WTC11 (cell line): Measurements from ENCODE around the gene LBX2. TPM values are rescaled to one million over a fixed set of nuclear protein-coding genes. Genes with fewer than 3 reads are reported as not detected.

Source experiments
- ATAC-seq: fragments of 200-7000 bp; cut with Tn5 transposase; 2 replicates; pipeline ENCODE4 v1.10.0; 2021; ENCODE audit warnings: mild to moderate bottlenecking, moderate library complexity
- CTCF ChIA-PET: fragments of 300-600 bp; sonication (Branson Sonifier 250); formaldehyde crosslinking; loops from one replicate; lab custom pipeline; 2021; ENCODE audit warnings: antibody characterized with exemption; lab: Charles Lee
- POLR2A ChIA-PET: fragments of 350-600 bp; sonication (Branson Sonifier 250); formaldehyde crosslinking; loops from one replicate; lab custom pipeline; 2021; ENCODE audit warnings: antibody characterized with exemption; lab: Charles Lee
- DNase-seq: peaks from one replicate; pipeline ENCODE4 v3.0.0; 2021; ENCODE audit warnings: low spot score
- H3K27ac Mint-ChIP-seq: 2 replicates; pipeline ENCODE4 v1.8.0; 2021; ENCODE audit warnings: mixed read lengths
- H3K27me3 Mint-ChIP-seq: 2 replicates; pipeline ENCODE4 v1.8.0; 2021; ENCODE audit warnings: low read depth, mild to moderate bottlenecking, moderate library complexity, mixed read lengths
- H3K36me3 Mint-ChIP-seq: 2 replicates; pipeline ENCODE4 v1.8.0; 2021; ENCODE audit warnings: mixed read lengths
- H3K4me1 Mint-ChIP-seq: 2 replicates; pipeline ENCODE4 v1.8.0; 2022; ENCODE audit warnings: mixed read lengths
- H3K4me3 Mint-ChIP-seq: 2 replicates; pipeline ENCODE4 v1.8.0; 2021; ENCODE audit warnings: mild to moderate bottlenecking, moderate library complexity, mixed read lengths
- H3K9me3 Mint-ChIP-seq: 2 replicates; pipeline ENCODE4 v1.8.0; 2021; ENCODE audit warnings: mixed read lengths
- AFF4 ChIP-seq: sonication (generic); formaldehyde crosslinking; IDR thresholded peaks from 2 replicates; pipeline ENCODE4 v1.8.1; 2023; ENCODE audit warnings: mild to moderate bottlenecking, missing genetic modification reagents, borderline replicate concordance
- ATF1 ChIP-seq: sonication (generic); formaldehyde crosslinking; IDR thresholded peaks from 2 replicates; pipeline ENCODE4 v1.8.1; 2023; ENCODE audit warnings: mild to moderate bottlenecking, moderate library complexity, missing genetic modification reagents
- ELF4 ChIP-seq: sonication (generic); formaldehyde crosslinking; IDR thresholded peaks from 2 replicates; pipeline ENCODE4 v1.8.1; 2022; ENCODE audit warnings: low read depth, mild to moderate bottlenecking, moderate library complexity, missing genetic modification reagents
- IRF2 ChIP-seq: sonication (generic); formaldehyde crosslinking; IDR thresholded peaks from 2 replicates; pipeline ENCODE4 v1.8.0; 2022; ENCODE audit warnings: low read depth, missing genetic modification reagents, borderline replicate concordance
- JUN ChIP-seq: sonication (generic); formaldehyde crosslinking; IDR thresholded peaks from 2 replicates; pipeline ENCODE4 v1.8.0; 2023; ENCODE audit warnings: mild to moderate bottlenecking, missing genetic modification reagents
- KAT7 ChIP-seq: sonication (generic); formaldehyde crosslinking; IDR thresholded peaks from 2 replicates; pipeline ENCODE4 v1.8.1; 2023; ENCODE audit warnings: missing genetic modification reagents, mild to moderate bottlenecking, borderline replicate concordance
- NR1H2 ChIP-seq: sonication (generic); formaldehyde crosslinking; IDR thresholded peaks from 2 replicates; pipeline ENCODE4 v1.9.0; 2021; ENCODE audit warnings: mild to moderate bottlenecking, moderate library complexity, missing genetic modification reagents
- NR3C1 ChIP-seq: sonication (generic); formaldehyde crosslinking; conservative IDR thresholded peaks from 2 replicates; pipeline ENCODE4 v1.8.1; 2023; ENCODE audit warnings: low read depth, mild to moderate bottlenecking, missing genetic modification reagents
- SMAD3 ChIP-seq: sonication (generic); formaldehyde crosslinking; IDR thresholded peaks from 2 replicates; pipeline ENCODE4 v1.8.0; 2022; ENCODE audit warnings: missing genetic modification reagents, mild to moderate bottlenecking, borderline replicate concordance
- ZBTB43 ChIP-seq: sonication (generic); formaldehyde crosslinking; IDR thresholded peaks from 2 replicates; pipeline ENCODE4 v1.8.1; 2023; ENCODE audit warnings: mild to moderate bottlenecking, missing genetic modification reagents
- ZNF232 ChIP-seq: sonication (generic); formaldehyde crosslinking; IDR thresholded peaks from 2 replicates; pipeline ENCODE4 v1.8.0; 2022; ENCODE audit warnings: mild to moderate bottlenecking, missing genetic modification reagents
- ZNF263 ChIP-seq: sonication (generic); formaldehyde crosslinking; IDR thresholded peaks from 2 replicates; pipeline ENCODE4 v1.8.1; 2022; ENCODE audit warnings: low read depth, mild to moderate bottlenecking, moderate library complexity, missing genetic modification reagents
- ZNF396 ChIP-seq: fragments of 250-450 bp; sonication (Bioruptor Pico); IDR thresholded peaks from 2 replicates; pipeline ENCODE4 v1.8.0; 2021; ENCODE audit warnings: mild to moderate bottlenecking, moderate library complexity, borderline replicate concordance
- total RNA-seq: library from RNA; stranded (reverse); gene quantifications from 3 replicates; pipeline ENCODE4 v1.2.3, GENCODE V29; 2021
- TF ChIP-seq, protein P1 (sequence below): fragments of 250-450 bp; sonication (Bioruptor Pico); conservative IDR thresholded peaks from 2 replicates; pipeline ENCODE4 v1.9.0; 2021; ENCODE audit warnings: mild to moderate bottlenecking
- TF ChIP-seq, protein P2 (sequence below): sonication (generic); formaldehyde crosslinking; IDR thresholded peaks from 2 replicates; pipeline ENCODE4 v1.8.1; 2023; ENCODE audit warnings: mild to moderate bottlenecking, moderate library complexity, missing genetic modification reagents
- TF ChIP-seq, protein P3 (sequence below): sonication (generic); formaldehyde crosslinking; IDR thresholded peaks from 2 replicates; pipeline ENCODE4 v1.8.1; 2022; ENCODE audit warnings: mild to moderate bottlenecking, moderate library complexity, missing genetic modification reagents
- TF ChIP-seq, protein P4 (sequence below): sonication (generic); formaldehyde crosslinking; IDR thresholded peaks from 2 replicates; pipeline ENCODE4 v1.8.1; 2023; ENCODE audit warnings: mild to moderate bottlenecking, missing genetic modification reagents, moderate library complexity
- TF ChIP-seq, protein P5 (sequence below): sonication (generic); formaldehyde crosslinking; IDR thresholded peaks from 2 replicates; pipeline ENCODE4 v1.8.0; 2022; ENCODE audit warnings: mild to moderate bottlenecking, missing genetic modification reagents

LBX2 gene
- total RNA-seq, 1 experiment from 2014 or later, result 1.0 TPM

DNA sequence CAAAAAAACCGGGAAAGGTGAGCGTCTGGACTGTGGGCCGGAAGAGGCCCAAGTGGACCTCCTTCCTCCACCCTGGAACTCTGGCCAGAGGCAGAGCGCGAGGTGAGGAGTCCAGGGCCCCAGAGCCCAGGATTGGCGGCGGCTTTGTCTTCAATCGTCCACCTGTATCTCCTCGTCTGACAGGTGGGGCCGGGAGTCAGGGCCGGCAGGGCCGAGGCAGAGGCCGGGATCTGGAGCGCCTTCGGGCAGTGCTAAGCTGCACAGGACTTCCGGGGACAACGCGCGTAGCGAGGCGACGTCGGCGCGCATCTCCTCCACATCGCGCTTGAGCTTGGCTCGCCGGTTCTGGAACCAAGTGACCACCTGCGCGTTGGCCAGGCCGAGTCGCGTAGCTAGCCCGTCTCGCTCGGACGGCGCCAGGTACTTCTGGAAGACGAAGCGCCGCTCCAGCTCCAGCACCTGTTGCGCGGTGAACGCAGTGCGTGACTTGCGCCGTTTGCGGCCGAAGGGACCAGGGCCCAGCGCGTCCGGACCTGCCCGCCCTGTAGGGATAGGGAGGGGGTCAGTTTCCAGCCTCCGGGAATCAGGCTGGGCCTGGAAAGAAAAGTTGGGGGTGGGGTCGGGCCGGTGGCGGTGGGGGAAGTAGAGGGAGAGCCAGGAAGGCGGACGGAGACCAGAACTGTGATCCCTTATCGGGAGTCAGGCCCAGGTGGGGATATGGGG is 1.5 kb downstream of the LBX2 start (continued):
- TF ChIP-seq, protein P1, sequence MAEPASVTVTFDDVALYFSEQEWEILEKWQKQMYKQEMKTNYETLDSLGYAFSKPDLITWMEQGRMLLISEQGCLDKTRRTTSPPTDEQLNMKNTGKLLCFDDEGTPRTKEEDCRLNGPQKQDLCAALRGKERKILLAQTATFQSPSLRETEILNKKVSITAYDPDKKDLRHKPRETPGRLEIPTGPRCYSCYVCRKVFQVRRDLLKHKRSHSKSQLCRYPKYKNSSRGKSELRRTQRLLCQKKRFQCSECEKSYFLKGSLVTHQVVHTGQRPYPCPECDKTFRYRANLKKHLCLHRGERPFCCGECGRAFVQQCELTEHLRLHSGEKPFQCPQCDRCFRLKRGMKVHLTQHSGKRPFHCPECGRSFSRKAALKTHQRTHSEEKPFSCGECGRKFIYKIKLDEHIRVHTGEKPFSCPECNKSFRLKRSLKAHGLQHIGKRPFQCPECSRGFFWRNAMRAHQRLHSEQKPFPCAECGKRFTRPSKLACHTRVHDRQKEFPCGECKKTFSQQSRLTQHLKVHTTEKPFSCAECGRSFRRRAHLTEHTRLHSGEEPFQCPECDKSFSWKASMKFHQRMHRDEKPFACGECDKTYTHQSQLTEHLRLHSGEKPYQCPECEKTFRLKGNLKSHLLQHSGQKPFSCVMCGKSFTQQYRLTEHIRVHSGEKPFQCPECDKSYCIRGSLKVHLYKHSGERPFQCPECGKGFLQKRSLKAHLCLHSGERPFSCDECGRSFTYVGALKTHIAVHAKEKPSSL (CRISPR knock-in tag), result no peak
- TF ChIP-seq AFF4 (CRISPR knock-in tag) (peak; percentile 86; the same call in 1 of the 2 replicates), ZNF232 (CRISPR knock-in tag) (no peak), JUN (CRISPR knock-in tag) (0 out of 2 replicates have a peak, but pooled peaks have one; percentile 36), KAT7 (CRISPR knock-in tag) (no peak), ZNF396 (CRISPR knock-in tag) (no peak), ATF1 (CRISPR knock-in tag) (no peak), ELF4 (CRISPR knock-in tag) (no peak)
- TF ChIP-seq, protein P2, sequence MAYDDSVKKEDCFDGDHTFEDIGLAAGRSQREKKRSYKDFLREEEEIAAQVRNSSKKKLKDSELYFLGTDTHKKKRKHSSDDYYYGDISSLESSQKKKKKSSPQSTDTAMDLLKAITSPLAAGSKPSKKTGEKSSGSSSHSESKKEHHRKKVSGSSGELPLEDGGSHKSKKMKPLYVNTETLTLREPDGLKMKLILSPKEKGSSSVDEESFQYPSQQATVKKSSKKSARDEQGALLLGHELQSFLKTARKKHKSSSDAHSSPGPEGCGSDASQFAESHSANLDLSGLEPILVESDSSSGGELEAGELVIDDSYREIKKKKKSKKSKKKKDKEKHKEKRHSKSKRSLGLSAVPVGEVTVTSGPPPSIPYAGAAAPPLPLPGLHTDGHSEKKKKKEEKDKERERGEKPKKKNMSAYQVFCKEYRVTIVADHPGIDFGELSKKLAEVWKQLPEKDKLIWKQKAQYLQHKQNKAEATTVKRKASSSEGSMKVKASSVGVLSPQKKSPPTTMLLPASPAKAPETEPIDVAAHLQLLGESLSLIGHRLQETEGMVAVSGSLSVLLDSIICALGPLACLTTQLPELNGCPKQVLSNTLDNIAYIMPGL, result peak; percentile 60; the same call in 1 of the 2 replicates

DNA sequence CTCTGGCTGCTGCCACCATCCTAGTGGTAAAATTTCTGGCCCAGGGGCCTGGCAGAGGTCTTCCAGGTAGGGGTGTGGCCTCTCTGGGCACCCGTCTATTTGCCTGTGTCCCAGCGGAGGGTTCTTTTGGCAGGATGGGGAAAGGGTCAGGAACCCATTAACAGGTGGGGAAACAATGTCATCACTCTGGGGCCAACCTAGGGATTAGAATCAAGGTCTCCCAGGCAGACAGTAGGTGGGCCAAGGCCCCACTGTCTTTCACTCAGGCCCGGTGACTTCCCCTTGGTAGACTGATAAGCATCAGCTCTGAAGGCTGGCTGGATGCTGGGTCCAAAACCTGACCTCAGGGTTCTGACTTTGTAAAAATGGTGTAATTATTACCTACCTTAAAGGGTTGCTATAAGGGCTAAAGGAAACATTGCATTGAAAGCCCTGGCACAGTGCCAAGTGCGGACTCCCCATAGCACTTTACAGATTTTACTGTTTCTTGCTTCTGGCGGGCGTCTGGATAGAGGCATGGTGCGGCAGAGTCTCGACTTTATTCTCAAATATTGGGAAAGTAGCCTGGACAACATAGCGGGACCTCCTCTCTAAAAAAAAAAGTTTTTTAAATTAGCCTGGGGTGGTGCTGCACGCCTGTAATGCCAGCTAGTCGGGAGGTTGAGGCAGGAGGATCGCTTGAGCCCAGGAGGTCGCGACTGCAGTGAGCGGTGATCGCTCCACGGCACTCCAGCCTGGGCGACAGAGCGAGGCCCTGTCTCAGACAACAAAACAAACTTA is 2.2 kb downstream of the LBX2 start:
- CTCF ChIA-PET, result interaction anchor here (0.8 to 1.9 kb wide), 4 partner anchors 14 to 149 kb away, joined by 3 to 7 read pairs (median 3); partner anchors contain the start of genes CCDC142, TTC31 and WBP1

DNA sequence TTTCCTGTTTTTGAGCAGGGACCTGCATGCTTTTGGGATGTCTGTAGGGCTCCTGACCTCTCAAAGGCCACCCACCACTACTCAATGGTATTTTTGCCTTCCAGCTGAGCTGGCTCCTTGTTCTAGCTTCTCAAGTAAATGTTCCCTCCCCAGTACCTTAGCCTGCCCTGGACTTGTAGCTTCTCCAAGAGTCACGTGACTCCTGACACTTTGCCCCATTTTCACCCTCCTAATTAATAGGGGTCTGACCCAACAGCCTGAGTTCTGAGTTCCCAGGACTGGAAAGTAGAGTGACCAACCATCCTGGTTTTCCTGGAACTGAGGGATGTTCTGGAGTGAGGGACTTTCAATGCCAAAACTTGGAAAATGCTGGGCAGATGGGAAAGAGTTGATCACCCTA is 4.0 kb downstream of the LBX2 start:
- POLR2A ChIA-PET, result no interaction called here
- H3K4me1 Mint-ChIP-seq, result peaks cover 23% of the 10 kb centered on the region
- TF ChIP-seq ZBTB43 (CRISPR knock-in tag) (no peak), IRF2 (CRISPR knock-in tag) (no peak), NR3C1 (CRISPR knock-in tag) (no peak), SMAD3 (no peak), ZNF263 (CRISPR knock-in tag) (no peak)
- TF ChIP-seq, protein P3, sequence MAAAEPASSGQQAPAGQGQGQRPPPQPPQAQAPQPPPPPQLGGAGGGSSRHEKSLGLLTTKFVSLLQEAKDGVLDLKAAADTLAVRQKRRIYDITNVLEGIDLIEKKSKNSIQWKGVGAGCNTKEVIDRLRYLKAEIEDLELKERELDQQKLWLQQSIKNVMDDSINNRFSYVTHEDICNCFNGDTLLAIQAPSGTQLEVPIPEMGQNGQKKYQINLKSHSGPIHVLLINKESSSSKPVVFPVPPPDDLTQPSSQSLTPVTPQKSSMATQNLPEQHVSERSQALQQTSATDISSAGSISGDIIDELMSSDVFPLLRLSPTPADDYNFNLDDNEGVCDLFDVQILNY (CRISPR knock-in tag), result no peak
- TF ChIP-seq, protein P4, sequence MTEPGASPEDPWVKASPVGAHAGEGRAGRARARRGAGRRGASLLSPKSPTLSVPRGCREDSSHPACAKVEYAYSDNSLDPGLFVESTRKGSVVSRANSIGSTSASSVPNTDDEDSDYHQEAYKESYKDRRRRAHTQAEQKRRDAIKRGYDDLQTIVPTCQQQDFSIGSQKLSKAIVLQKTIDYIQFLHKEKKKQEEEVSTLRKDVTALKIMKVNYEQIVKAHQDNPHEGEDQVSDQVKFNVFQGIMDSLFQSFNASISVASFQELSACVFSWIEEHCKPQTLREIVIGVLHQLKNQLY (CRISPR knock-in tag), result no peak
- TF ChIP-seq, protein P5, sequence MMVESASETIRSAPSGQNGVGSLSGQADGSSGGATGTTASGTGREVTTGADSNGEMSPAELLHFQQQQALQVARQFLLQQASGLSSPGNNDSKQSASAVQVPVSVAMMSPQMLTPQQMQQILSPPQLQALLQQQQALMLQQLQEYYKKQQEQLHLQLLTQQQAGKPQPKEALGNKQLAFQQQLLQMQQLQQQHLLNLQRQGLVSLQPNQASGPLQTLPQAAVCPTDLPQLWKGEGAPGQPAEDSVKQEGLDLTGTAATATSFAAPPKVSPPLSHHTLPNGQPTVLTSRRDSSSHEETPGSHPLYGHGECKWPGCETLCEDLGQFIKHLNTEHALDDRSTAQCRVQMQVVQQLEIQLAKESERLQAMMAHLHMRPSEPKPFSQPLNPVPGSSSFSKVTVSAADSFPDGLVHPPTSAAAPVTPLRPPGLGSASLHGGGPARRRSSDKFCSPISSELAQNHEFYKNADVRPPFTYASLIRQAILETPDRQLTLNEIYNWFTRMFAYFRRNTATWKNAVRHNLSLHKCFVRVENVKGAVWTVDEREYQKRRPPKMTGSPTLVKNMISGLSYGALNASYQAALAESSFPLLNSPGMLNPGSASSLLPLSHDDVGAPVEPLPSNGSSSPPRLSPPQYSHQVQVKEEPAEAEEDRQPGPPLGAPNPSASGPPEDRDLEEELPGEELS (CRISPR knock-in tag), result no peak

More for the DNA sequence above, 2.2 kb downstream of the LBX2 start:
- peaks cover 19% of the 10 kb centered on the region for H3K36me3 Mint-ChIP-seq
- H3K4me1 Mint-ChIP-seq, result peaks cover 37% of the 10 kb centered on the region
- no peak for TF ChIP-seq NR1H2 (CRISPR knock-in tag)
- H3K4me3 Mint-ChIP-seq, result peak overlapping the region; percentile 79
- no peaks in the 10 kb centered on the region for H3K9me3 Mint-ChIP-seq
- H3K27ac Mint-ChIP-seq, result no peak overlapping the region
- ATAC-seq (no peak), DNase-seq (no peak)
- POLR2A ChIA-PET, result interaction anchor here (1.0 kb wide), 1 partner anchor 19 kb away, joined by 3 read pairs; no protein-coding TSS in a partner anchor
- H3K27me3 Mint-ChIP-seq, result peaks cover 81% of the 10 kb centered on the region

More for the DNA sequence above, 4.0 kb downstream of the LBX2 start:
- Mint-ChIP-seq H3K27ac (no peak overlapping the region), H3K27me3 (peaks cover 63% of the 10 kb centered on the region), H3K9me3 (no peaks in the 10 kb centered on the region), H3K36me3 (peaks cover 34% of the 10 kb centered on the region), H3K4me3 (no peak overlapping the region)
- DNase-seq, result no peak
- no peak for ATAC-seq
- CTCF ChIA-PET, result no interaction called here
